HG03575 (cell line): Measurements from ENCODE around the gene SPANXB1.
"Not testable (repeated sequence)": the region's sequence is repeated elsewhere in the genome, so short reads cannot be mapped to it uniquely, and the experiment has no call there.

ENCODE experiments used
- ATAC-seq: cut with Tn5 transposase; IDR thresholded peaks from one replicate; pipeline ENCODE4 v1.9.1; 2021; ENCODE audit not compliant: unreplicated experiment, insufficient number of reproducible peaks, low FRiP score; ENCODE audit errors: extremely low read depth

The SPANXB1 gene

GRCh38 chrX:141002568-141002967, at the start of gene SPANXB1:
TSS of gene SPANXB1 (plus strand) at chrX:141002594. CDS start at chrX:141002694, 100 bp downstream.
- not testable (repeated sequence) for ATAC-seq

GRCh38 chrX:140967036-140967435, 35.4 kb upstream of the SPANXB1 start:
- ATAC-seq = no peak

GRCh38 chrX:140971099-140971795, 31.1 kb upstream of the SPANXB1 start:
- no peak for ATAC-seq

GRCh38 chrX:140975472-140975871, 26.9 kb upstream of the SPANXB1 start:
- ATAC-seq = no peak

GRCh38 chrX:140980271-140980670, 22.1 kb upstream of the SPANXB1 start:
- no peak for ATAC-seq

- no peak for ATAC-seq
Observed at GRCh38 chrX:140983730-140984129, 18.7 kb upstream of the SPANXB1 start.

GRCh38 chrX:141005243-141005642, 2.8 kb downstream of the SPANXB1 start:
- ATAC-seq = not testable (repeated sequence)

GRCh38 chrX:141044246-141044645, 41.9 kb downstream of the SPANXB1 start:
- ATAC-seq = not testable (repeated sequence)

GRCh38 chrX:141049878-141050277, 47.5 kb downstream of the SPANXB1 start:
- not testable (repeated sequence) for ATAC-seq

GRCh38 chrX:141052098-141052497, 49.7 kb downstream of the SPANXB1 start:
- ATAC-seq = not testable (repeated sequence)
